Common myeloid progenitor, CD34-positive (primary cell): Measurements from ENCODE around the gene NOL7.

ENCODE experiments used
- CTCF ChIA-PET: fragments of 350-600 bp; sonication (Branson Sonifier 250); formaldehyde crosslinking; loops from one replicate; lab custom pipeline; 2021; ENCODE audit warnings: antibody characterized with exemption; lab: Charles Lee
- POLR2A ChIA-PET: fragments of 350-600 bp; sonication (Branson Sonifier 250); formaldehyde crosslinking; loops from one replicate; lab custom pipeline; 2021; ENCODE audit warnings: antibody characterized with exemption; lab: Charles Lee
- DNase-seq, 3 donors: peaks; one replicate each; pipeline versions ENCODE4 v3.0.0 to v3.0.0-alpha.2; 2013
- H3K27ac ChIP-seq, 2 experiments: 1 replicate in 1 of 2; 2 replicates in 1 of 2; pipeline ENCODE4 v1.7.0; 2013; ENCODE audit warnings: inconsistent platforms in 2 of 2, low read length in 2 of 2, mild to moderate bottlenecking in 2 of 2, low read depth in 1 of 2, moderate library complexity in 1 of 2; ENCODE audit not compliant: severe bottlenecking in 2 of 2, insufficient read depth in 1 of 2, poor library complexity in 1 of 2
- H3K27me3 ChIP-seq, 5 experiments: replicated peaks in 2 of 5; 1 replicate in 3 of 5; 2 replicates in 2 of 5; pipeline versions ENCODE4 v1.6.1 to v1.7.0; 2013; ENCODE audit warnings: low read length in 4 of 5, mild to moderate bottlenecking in 2 of 5, moderate library complexity in 2 of 5, inconsistent platforms in 1 of 5; ENCODE audit not compliant: insufficient read depth in 5 of 5, control insufficient read depth in 4 of 5
- H3K36me3 ChIP-seq, 4 experiments: 1 replicate in 2 of 4; 2 replicates in 2 of 4; pipeline versions ENCODE4 v1.6.1 to v1.7.0; 2013; ENCODE audit warnings: low read length in 3 of 4, control low read depth in 1 of 4, mild to moderate bottlenecking in 1 of 4; ENCODE audit not compliant: control insufficient read depth in 4 of 4, insufficient read depth in 4 of 4
- H3K4me1 ChIP-seq, 4 experiments: 1 replicate in 3 of 4; 2 replicates in 1 of 4; pipeline versions ENCODE4 v1.6.1 to v1.7.1; 2013; ENCODE audit warnings: low read length in 3 of 4, mild to moderate bottlenecking in 3 of 4, control low read depth in 1 of 4, inconsistent platforms in 1 of 4, moderate library complexity in 1 of 4; ENCODE audit not compliant: control insufficient read depth in 4 of 4, insufficient read depth in 4 of 4; ENCODE audit errors: control extremely low read depth in 1 of 4
- H3K4me3 ChIP-seq, 7 experiments: 1 replicate in 4 of 7; 2 replicates in 3 of 7; pipeline versions ENCODE4 v1.5.1 to v1.7.0; 2013; ENCODE audit warnings: mild to moderate bottlenecking in 7 of 7, low read length in 6 of 7, moderate library complexity in 6 of 7, inconsistent platforms in 2 of 7, low read depth in 2 of 7, control low read depth in 1 of 7; ENCODE audit not compliant: insufficient read depth in 4 of 7, control insufficient read depth in 1 of 7; ENCODE audit errors: extremely low read depth in 1 of 7
- H3K9me3 ChIP-seq, 5 experiments: 1 replicate in 4 of 5; 2 replicates in 1 of 5; pipeline versions ENCODE4 v1.6.1 to v1.7.1; 2013; ENCODE audit warnings: low read length in 4 of 5, mild to moderate bottlenecking in 2 of 5, inconsistent platforms in 1 of 5, low read depth in 1 of 5, moderate library complexity in 1 of 5; ENCODE audit not compliant: control insufficient read depth in 4 of 5, insufficient read depth in 2 of 5; ENCODE audit errors: control extremely low read depth in 1 of 5
- WGBS: methylation state at CpG from one replicate; pipeline ENCODE4 v1.1.5; 2013; ENCODE audit not compliant: insufficient coverage; 5-methylcytosine and 5-hydroxymethylcytosine counted together

NOL7 gene

GRCh38 chr6:13579911-13580310 is 35.2 kb upstream of the NOL7 start:
- H3K9me3 ChIP-seq = peaks cover 0 to 2% (median 0%) of the 10 kb centered on the region in 5 experiments
- peaks cover 0 to 10% (median 7%) of the 10 kb centered on the region in 4 experiments for H3K4me1 ChIP-seq
- no CpG with 5 or more reads among the region's 1 CpG for WGBS
- DNase-seq = no peak
- no peak overlapping the region for H3K4me3 ChIP-seq
- H3K36me3 ChIP-seq = peaks cover 0 to 16% (median 9%) of the 10 kb centered on the region in 4 experiments
- CTCF ChIA-PET = no interaction called here
- POLR2A ChIA-PET = no interaction called here
- no peaks in the 10 kb centered on the region for H3K27me3 ChIP-seq
- H3K27ac ChIP-seq = peak overlapping the region in 1 of 2 experiments; percentile 32

GRCh38 chr6:13581700-13582229 is 33.4 kb upstream of the NOL7 start:
- 93% methylated on average over 8 of the region's 9 CpGs for WGBS
- Histone ChIP-seq H3K4me3 (no peak overlapping the region), H3K4me1 (peaks cover 0 to 3% (median 0%) of the 10 kb centered on the region in 4 experiments), H3K27ac (no peak overlapping the region), H3K9me3 (peaks cover 0 to 2% (median 0%) of the 10 kb centered on the region in 5 experiments), H3K36me3 (peaks cover 0 to 20% (median 11%) of the 10 kb centered on the region in 4 experiments), H3K27me3 (no peaks in the 10 kb centered on the region)
- ChIA-PET CTCF (interaction anchor here (1.6 kb wide), 2 partner anchors 13 to 44 kb away, joined by 3 read pairs; no protein-coding TSS in a partner anchor), POLR2A (no interaction called here)
- no peak for DNase-seq

- ChIA-PET CTCF (interaction anchor here (1.8 kb wide), 1 partner anchor 12 kb away, joined by 5 read pairs; the partner anchor contains the start of gene SIRT5), POLR2A (no interaction called here)
- Histone ChIP-seq H3K27me3 (no peaks in the 10 kb centered on the region), H3K27ac (no peak overlapping the region), H3K9me3 (no peaks in the 10 kb centered on the region), H3K36me3 (peaks cover 14 to 46% (median 26%) of the 10 kb centered on the region in 4 experiments), H3K4me1 (no peaks in the 10 kb centered on the region), H3K4me3 (no peak overlapping the region)
- 94% methylated on average over 7 of the region's 7 CpGs for WGBS
- no peak for DNase-seq
Observed at GRCh38 chr6:13586603-13587542, 28.3 kb upstream of the NOL7 start.

- no peaks in the 10 kb centered on the region for H3K4me1 ChIP-seq
- H3K27me3 ChIP-seq = no peaks in the 10 kb centered on the region
- DNase-seq = no peak
- CTCF ChIA-PET = interaction anchor here (1.0 to 1.8 kb wide), 2 partner anchors 16 to 252 kb away, joined by 4 to 6 read pairs; no protein-coding TSS in a partner anchor
- H3K27ac ChIP-seq = no peak overlapping the region
- WGBS = 98% methylated on average over 9 of the region's 9 CpGs
- no peaks in the 10 kb centered on the region for H3K9me3 ChIP-seq
- POLR2A ChIA-PET = no interaction called here
- H3K36me3 ChIP-seq = peaks cover 22 to 61% (median 40%) of the 10 kb centered on the region in 4 experiments
- H3K4me3 ChIP-seq = no peak overlapping the region
Observed at GRCh38 chr6:13589801-13590200, 25.3 kb upstream of the NOL7 start.

GRCh38 chr6:13590574-13591153 is 24.5 kb upstream of the NOL7 start:
- H3K9me3 ChIP-seq = no peaks in the 10 kb centered on the region
- POLR2A ChIA-PET = no interaction called here
- H3K4me1 ChIP-seq = no peaks in the 10 kb centered on the region
- no peak overlapping the region for H3K4me3 ChIP-seq
- H3K27me3 ChIP-seq = no peaks in the 10 kb centered on the region
- H3K36me3 ChIP-seq = peaks cover 24 to 70% (median 42%) of the 10 kb centered on the region in 4 experiments
- no peak overlapping the region for H3K27ac ChIP-seq
- CTCF ChIA-PET = interaction anchor here (1.0 kb wide), 1 partner anchor 253 kb away, joined by 4 read pairs; no protein-coding TSS in a partner anchor
- 100% methylated on average over 1 of the region's 1 CpG for WGBS
- peak in 1 of 3 donors; percentile 63 for DNase-seq

GRCh38 chr6:13591205-13591921 is 23.8 kb upstream of the NOL7 start:
- Histone ChIP-seq H3K4me1 (no peaks in the 10 kb centered on the region), H3K27me3 (no peaks in the 10 kb centered on the region), H3K36me3 (peaks cover 24 to 75% (median 43%) of the 10 kb centered on the region in 4 experiments), H3K27ac (no peak overlapping the region), H3K4me3 (no peak overlapping the region), H3K9me3 (no peaks in the 10 kb centered on the region)
- WGBS = 99% methylated on average over 19 of the region's 21 CpGs
- CTCF ChIA-PET = interaction anchor here (1.2 kb wide), 1 partner anchor 16 kb away, joined by 4 read pairs; no protein-coding TSS in a partner anchor
- DNase-seq = no peak
- POLR2A ChIA-PET = no interaction called here
